GM12878 (cell line): ENCODE data around the gene NCR3LG1. TPM values are rescaled to one million over a fixed set of nuclear protein-coding genes. Genes with fewer than 3 reads are reported as not detected.

ENCODE experiments used
- ATAC-seq: fragments of 200-7000 bp; cut with Tn5 transposase; 3 replicates; pipeline ENCODE4 v1.9.1; 2020; ENCODE audit warnings: mild to moderate bottlenecking, moderate library complexity
- BruUV-seq: library from RNA; stranded (reverse); fragments of 400-500 nt; replicated peaks from 2 replicates; lab custom pipeline; 2021; lab: Mats Ljungman, UMichigan
- CTCF ChIA-PET: fragments of 300-600 bp; sonication (Branson Sonifier 250); formaldehyde crosslinking; extraction: SDS; loops from one replicate; lab custom pipeline; 2021; ENCODE audit warnings: inconsistent platforms; lab: Yijun Ruan, JAX
- POLR2A ChIA-PET: fragments of 350-600 bp; formaldehyde crosslinking; extraction: SDS; loops from one replicate; lab custom pipeline; 2021; ENCODE audit warnings: inconsistent platforms; lab: Charles Lee
- RAD21 ChIA-PET: fragments of 300-600 bp; sonication (Branson Sonifier 250); formaldehyde crosslinking; loops from one replicate; lab custom pipeline; 2023; ENCODE audit warnings: antibody characterized with exemption; ENCODE audit not compliant: unreplicated experiment; lab: Charles Lee
- SMC1A ChIA-PET: fragments of 300-600 bp; sonication (Branson Sonifier 250); formaldehyde crosslinking; loops from one replicate; lab custom pipeline; 2023; ENCODE audit not compliant: unreplicated experiment, uncharacterized antibody; lab: Charles Lee
- DNase-seq: peaks from one replicate; pipeline ENCODE4 v3.0.0-alpha.2; 2011; ENCODE audit warnings: low read depth, low spot score
- FAIRE-seq: peaks from 3 replicates; lab custom pipeline; 2011; peaks lifted over from hg19 to GRCh38; lab: Jason Lieb, UNC
- H2AFZ ChIP-seq: 2 replicates; pipeline ENCODE4 v1.6.0; 2011; ENCODE audit warnings: low read depth, low read length, control low read depth; ENCODE audit not compliant: control insufficient read depth
- H3K27ac ChIP-seq: 2 replicates; pipeline ENCODE4 v1.5.1; 2011; ENCODE audit warnings: control low read depth; ENCODE audit not compliant: control insufficient read depth, insufficient read depth
- H3K27me3 ChIP-seq, 2 experiments: replicated peaks in 1 of 2; 2 replicates each; pipeline versions ENCODE4 v1.6.0 to v1.6.1; 2011; ENCODE audit warnings: low read length in 1 of 2; ENCODE audit not compliant: control insufficient read depth in 2 of 2, insufficient read depth in 2 of 2
- H3K36me3 ChIP-seq, 2 experiments: 2 replicates each; pipeline ENCODE4 v1.5.1; 2011; ENCODE audit warnings: low read length in 1 of 2; ENCODE audit not compliant: control insufficient read depth in 2 of 2, insufficient read depth in 2 of 2
- H3K4me1 ChIP-seq: 2 replicates; pipeline ENCODE4 v1.6.1; 2011; ENCODE audit warnings: mild to moderate bottlenecking, low read length, moderate library complexity, mixed read lengths; ENCODE audit not compliant: control insufficient read depth, insufficient read depth
- H3K4me2 ChIP-seq: 2 replicates; pipeline ENCODE4 v1.6.0; 2011; ENCODE audit warnings: control low read depth; ENCODE audit not compliant: control insufficient read depth, insufficient read depth
- H3K4me3 ChIP-seq: fragments of 200-600 bp; sonication (generic); 2 replicates; pipeline ENCODE4 v1.5.1; 2016
- H3K79me2 ChIP-seq: 2 replicates; pipeline ENCODE4 v1.6.0; 2011; ENCODE audit warnings: low read length; ENCODE audit not compliant: control insufficient read depth, insufficient read depth
- H3K9ac ChIP-seq: 2 replicates; pipeline ENCODE4 v1.8.0; 2011; ENCODE audit warnings: low read length, control low read depth, mixed read lengths; ENCODE audit not compliant: control insufficient read depth, insufficient read depth
- H3K9me3 ChIP-seq: replicated peaks from 3 replicates; pipeline ENCODE4 v1.5.1; 2011; ENCODE audit warnings: mild to moderate bottlenecking, low read length; ENCODE audit not compliant: control insufficient read depth, insufficient read depth
- H4K20me1 ChIP-seq: 2 replicates; pipeline ENCODE4 v1.6.0; 2011; ENCODE audit not compliant: control insufficient read depth, insufficient read depth
- CREB1 ChIP-seq: IDR thresholded peaks from 2 replicates; pipeline ENCODE4 v1.6.1; 2012; ENCODE audit warnings: low read depth, mild to moderate bottlenecking, inconsistent platforms
- FOS ChIP-seq: IDR thresholded peaks from 3 replicates; pipeline ENCODE4 v1.6.1; 2011; ENCODE audit warnings: borderline replicate concordance; ENCODE audit not compliant: insufficient read length; ENCODE audit errors: extremely low read depth
- IKZF1 ChIP-seq: fragments of 450-650 bp; conservative IDR thresholded peaks from 2 replicates; pipeline ENCODE4 v1.6.1; 2017; ENCODE audit warnings: antibody characterized with exemption, mild to moderate bottlenecking
- NFYB ChIP-seq: IDR thresholded peaks from 2 replicates; pipeline ENCODE4 v1.6.1; 2011; ENCODE audit warnings: low read depth, mild to moderate bottlenecking, low read length, improper control_type of control experiment, moderate library complexity; ENCODE audit not compliant: insufficient read depth
- RCOR1 ChIP-seq: conservative IDR thresholded peaks from 2 replicates; pipeline ENCODE4 v1.6.1; 2012; ENCODE audit warnings: low read depth, low read length, improper control_type of control experiment
- SUZ12 ChIP-seq: fragments of 200-600 bp; sonication (generic); IDR thresholded peaks from one replicate; pipeline ENCODE4 v1.6.1; 2018; ENCODE audit warnings: antibody characterized with exemption, mild to moderate bottlenecking; ENCODE audit not compliant: unreplicated experiment
- TCF7 ChIP-seq: IDR thresholded peaks from 2 replicates; pipeline ENCODE4 v1.6.1; 2014; ENCODE audit warnings: antibody characterized with exemption, borderline replicate concordance
- WGBS: methylation state at CpG from one replicate; pipeline ENCODE4 v1.1.6; 2016; ENCODE audit warnings: low lambda C conversion rate; ENCODE audit not compliant: insufficient replicate concordance, insufficient coverage; ENCODE audit errors: missing lambda C conversion rate; 5-methylcytosine and 5-hydroxymethylcytosine counted together
- in situ Hi-C: fragments of 300-500 bp; cut with MboI; formaldehyde crosslinking; loops from 9 replicates; pipeline ENCODE4 v1.14.3; 2018; ENCODE audit warnings: mixed read lengths
- intact Hi-C: fragments of 100-400 bp; cut with micrococcal nuclease; formaldehyde crosslinking; loops from one replicate; pipeline ENCODE4 v1.14.2; 2022; ENCODE audit not compliant: unreplicated experiment
- polyA plus RNA-seq, 11 experiments: library from polyadenylated mRNA; depleted of rRNA in 4 of 11; unstranded in 6 of 11; stranded (reverse) in 5 of 11; fragments of >200 nt; fragmentation: Nextera tagmentation in 4 of 11; fragmentation: Illumina TruSeq in 1 of 11; extraction: Ambion mirVana in 4 of 11; extraction: Trizol in 1 of 11; gene quantifications; 1 replicate in 1 of 11; 2 replicates in 10 of 11; pipeline versions ENCODE4 v1.2.1 to v1.2.3, GENCODE V29; 2011 to 2016; ENCODE audit warnings: inconsistent platforms in 2 of 11, missing spikeins in 2 of 11, low read depth in 1 of 11
- total RNA-seq, 4 experiments: library from RNA; depleted of rRNA in 3 of 4; stranded (reverse); fragments of >200 nt in 3 of 4; fragmentation: Illumina TruSeq in 1 of 4; extraction: Trizol in 1 of 4; gene quantifications; 2 replicates each; pipeline versions ENCODE4 v1.2.1 to v1.2.3, GENCODE V29; 2013 to 2021

NCR3LG1 gene
- total and polyA plus RNA-seq, 10 of the 15 experiments (the other 5 are each of a cell fraction or from before 2014, with no cell fraction given): under 0.01 to 0.18 (median 0.11) TPM; not detected in 2

DNA sequence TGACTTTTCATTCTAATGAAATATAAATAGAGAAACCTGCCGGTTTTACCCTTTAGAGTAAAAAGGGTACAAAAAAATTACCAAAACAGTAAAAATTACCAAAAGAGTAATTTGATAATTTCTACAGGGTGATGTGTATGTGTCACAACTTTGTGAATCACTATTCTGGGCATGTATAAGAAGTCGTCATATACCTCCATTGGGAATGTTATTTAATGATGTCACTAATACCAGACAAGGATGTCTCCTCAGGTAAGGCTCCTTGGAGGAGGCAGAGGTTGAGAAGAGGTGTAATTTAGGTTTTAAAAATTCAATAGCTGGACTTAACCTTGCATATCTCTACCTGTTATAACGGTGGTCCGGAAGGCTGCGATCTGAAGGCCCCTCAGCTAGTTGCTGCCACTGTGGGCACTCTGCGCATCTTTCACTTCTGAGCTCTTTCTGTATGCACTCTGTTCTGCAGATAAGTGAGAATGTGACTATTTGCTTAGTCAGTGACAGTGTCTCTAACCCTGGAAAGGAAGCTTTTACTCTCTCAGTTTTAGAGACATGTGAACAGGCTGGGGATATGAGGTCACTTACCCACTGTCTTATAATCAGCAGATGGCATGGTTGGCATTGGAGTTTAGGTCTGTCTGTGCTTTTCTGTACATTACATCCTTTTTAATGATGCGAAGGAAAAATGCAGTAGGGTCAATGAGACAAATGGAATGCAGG lies 987 bp upstream of the NCR3LG1 start:
- POLR2A ChIA-PET: no interaction called here
- Histone ChIP-seq H3K79me2 (no peaks in the 10 kb centered on the region), H3K4me2 (no peak overlapping the region), H3K4me3 (no peak overlapping the region), H3K9ac (no peak overlapping the region), H3K36me3 (no peaks in the 10 kb centered on the region), H2AFZ (no peak overlapping the region), H3K27me3 (peaks cover 8 to 11% of the 10 kb centered on the region in 2 experiments; a peak in 3 of 4 replicates), H3K9me3 (no peaks in the 10 kb centered on the region), H3K4me1 (peaks cover 12% of the 10 kb centered on the region), H4K20me1 (no peaks in the 10 kb centered on the region), H3K27ac (no peak overlapping the region)
- SMC1A ChIA-PET: no interaction called here
- ATAC-seq (no peak), DNase-seq (no peak), FAIRE-seq (no peak)
- in situ Hi-C loops: no loop called here
- intact Hi-C loops: loop anchor here (2.0 kb wide), 1 partner anchor 120 kb away; no protein-coding TSS in a partner anchor
- RAD21 ChIA-PET: no interaction called here
- CTCF ChIA-PET: interaction anchor here (0.9 kb wide), 1 partner anchor 121 kb away, joined by 5 read pairs; no protein-coding TSS in a partner anchor
- 75% methylated on average over 7 of the region's 7 CpGs for WGBS
- no TSS peak for BruUV-seq
- no peak for TF ChIP-seq NFYB
- TF ChIP-seq IKZF1: no peak
- no peak for TF ChIP-seq TCF7
- no peak for TF ChIP-seq FOS
- TF ChIP-seq RCOR1: no peak

DNA sequence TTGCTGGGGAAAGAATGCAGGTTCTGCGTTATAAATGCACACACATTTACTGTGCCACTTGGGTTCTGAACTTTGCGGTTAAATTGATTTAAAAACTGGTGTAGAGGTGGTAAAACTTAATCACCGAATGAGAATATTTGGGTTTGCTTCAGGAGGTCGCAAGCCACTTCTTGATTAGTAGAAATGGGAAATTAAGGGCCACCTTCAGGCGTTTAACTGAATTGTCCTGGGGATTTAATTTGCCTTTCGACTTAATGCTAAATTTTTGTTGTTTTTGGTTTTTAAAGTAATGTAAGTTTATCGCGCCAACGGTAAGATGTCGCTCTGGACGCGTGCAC lies 459 bp upstream of the NCR3LG1 start:
- intact Hi-C loops (loop anchor here (2.0 kb wide), 1 partner anchor 120 kb away; no protein-coding TSS in a partner anchor), in situ Hi-C loops (no loop called here)
- H3K4me1 ChIP-seq: peaks cover 12% of the 10 kb centered on the region
- TF ChIP-seq SUZ12 (no peak), CREB1 (no peak)
- ChIA-PET RAD21 (no interaction called here), SMC1A (no interaction called here), POLR2A (no interaction called here), CTCF (interaction anchor here (0.9 kb wide), 1 partner anchor 121 kb away, joined by 5 read pairs; no protein-coding TSS in a partner anchor)
- H3K27ac ChIP-seq: no peak overlapping the region
- no peak overlapping the region for H3K9ac ChIP-seq
- H3K4me2 ChIP-seq: peak overlapping the region; percentile 98
- H3K9me3 ChIP-seq: no peaks in the 10 kb centered on the region
- H3K79me2 ChIP-seq: no peaks in the 10 kb centered on the region
- no peak for ATAC-seq
- H4K20me1 ChIP-seq: no peaks in the 10 kb centered on the region
- WGBS: 22% methylated on average over 12 of the region's 12 CpGs
- FAIRE-seq: no peak
- DNase-seq: no peak
- H3K27me3 ChIP-seq: peaks cover 8 to 11% of the 10 kb centered on the region in 2 experiments; a peak in 3 of 4 replicates
- no TSS peak for BruUV-seq
- no peaks in the 10 kb centered on the region for H3K36me3 ChIP-seq
- H3K4me3 ChIP-seq: peak overlapping the region; percentile 68; the same call in 1 of the 2 replicates
- no peak overlapping the region for H2AFZ ChIP-seq
